ENCODE measurements around the gene RBM20.

Gene RBM20

GRCh38 chr10:110733218-110733952 is 89.2 kb downstream of the RBM20 start:
- H3K27ac ChIP-seq (ENCODE audit: low read length), result no peak overlapping the region
- no peaks in the 10 kb centered on the region for H3K4me1 ChIP-seq (ENCODE audit: control insufficient read depth, low read depth, low read length)
- no peaks in the 10 kb centered on the region for H3K9me3 ChIP-seq (ENCODE audit: control insufficient read depth, low read depth, low read length)
- H3K27me3 ChIP-seq (ENCODE audit: control insufficient read depth, insufficient read depth, low read length), result no peaks in the 10 kb centered on the region
- H3K4me3 ChIP-seq (ENCODE audit: low read length), result no peak overlapping the region
- H3K36me3 ChIP-seq (ENCODE audit: control insufficient read depth, low read depth, low read length), result no peaks in the 10 kb centered on the region
- H3K9ac ChIP-seq (ENCODE audit: low read length), result no peak overlapping the region

DNA sequence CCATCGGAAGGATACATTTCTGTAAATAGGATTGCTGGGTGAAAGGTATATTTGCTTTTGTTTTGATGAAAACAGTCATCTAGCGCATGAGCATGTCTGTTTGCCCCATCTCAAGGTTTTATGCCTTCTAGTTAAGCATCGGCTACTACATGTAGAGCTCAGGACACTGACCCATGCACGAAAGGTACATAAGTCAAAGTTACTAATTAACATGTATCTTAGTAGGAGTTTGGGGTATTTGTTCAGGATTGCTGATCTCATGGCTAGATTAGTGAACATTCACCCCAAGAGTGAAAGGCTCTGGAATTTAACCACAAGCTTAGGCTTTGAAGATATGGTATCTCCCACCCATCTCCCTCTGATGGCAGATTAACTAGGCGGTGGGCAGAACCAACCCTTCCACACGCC is 91.5 kb downstream of the RBM20 start:
- Histone ChIP-seq H3K4me3 (ENCODE audit: low read length) (no peak overlapping the region), H3K27me3 (ENCODE audit: control insufficient read depth, insufficient read depth, low read length) (no peaks in the 10 kb centered on the region), H3K4me1 (ENCODE audit: control insufficient read depth, low read depth, low read length) (no peaks in the 10 kb centered on the region), H3K9ac (ENCODE audit: low read length) (no peak overlapping the region), H3K27ac (ENCODE audit: low read length) (no peak overlapping the region), H3K9me3 (ENCODE audit: control insufficient read depth, low read depth, low read length) (no peaks in the 10 kb centered on the region), H3K36me3 (ENCODE audit: control insufficient read depth, low read depth, low read length) (no peaks in the 10 kb centered on the region)

GRCh38 chr10:110737886-110738634 is 93.9 kb downstream of the RBM20 start:
- Histone ChIP-seq H3K36me3 (ENCODE audit: control insufficient read depth, low read depth, low read length) (no peaks in the 10 kb centered on the region), H3K27ac (ENCODE audit: low read length) (no peak overlapping the region), H3K27me3 (ENCODE audit: control insufficient read depth, insufficient read depth, low read length) (no peaks in the 10 kb centered on the region), H3K9ac (ENCODE audit: low read length) (no peak overlapping the region), H3K4me1 (ENCODE audit: control insufficient read depth, low read depth, low read length) (no peaks in the 10 kb centered on the region), H3K9me3 (ENCODE audit: control insufficient read depth, low read depth, low read length) (no peaks in the 10 kb centered on the region), H3K4me3 (ENCODE audit: low read length) (no peak overlapping the region)

DNA sequence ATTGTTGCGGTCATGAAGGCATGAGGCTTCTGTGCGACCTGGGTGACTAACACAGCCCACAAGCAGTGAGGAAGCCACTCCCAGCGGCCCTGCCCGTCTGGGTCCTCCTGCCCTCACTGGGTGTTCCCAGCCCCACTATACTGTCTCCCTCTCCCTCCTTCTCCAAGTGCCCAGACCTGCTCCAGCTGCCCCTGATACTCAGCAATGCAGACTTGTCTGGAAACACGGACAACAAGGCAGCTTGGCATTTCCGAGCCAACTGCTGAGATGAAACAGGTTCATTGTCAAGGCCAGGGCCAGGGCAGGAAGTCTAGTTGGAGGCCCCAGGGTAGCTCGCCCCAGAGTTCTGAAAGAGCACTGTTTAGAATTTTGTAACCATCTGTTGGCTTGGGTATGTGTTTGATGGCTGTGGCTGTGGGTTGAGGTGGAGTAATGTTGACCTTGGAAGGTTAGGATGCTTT is 95.7 kb downstream of the RBM20 start:
- H3K36me3 ChIP-seq (ENCODE audit: control insufficient read depth, low read depth, low read length), result no peaks in the 10 kb centered on the region
- no peaks in the 10 kb centered on the region for H3K4me1 ChIP-seq (ENCODE audit: control insufficient read depth, low read depth, low read length)
- no peaks in the 10 kb centered on the region for H3K9me3 ChIP-seq (ENCODE audit: control insufficient read depth, low read depth, low read length)
- no peak overlapping the region for H3K27ac ChIP-seq (ENCODE audit: low read length)
- H3K9ac ChIP-seq (ENCODE audit: low read length), result no peak overlapping the region
- no peaks in the 10 kb centered on the region for H3K27me3 ChIP-seq (ENCODE audit: control insufficient read depth, insufficient read depth, low read length)
- no peak overlapping the region for H3K4me3 ChIP-seq (ENCODE audit: low read length)

DNA sequence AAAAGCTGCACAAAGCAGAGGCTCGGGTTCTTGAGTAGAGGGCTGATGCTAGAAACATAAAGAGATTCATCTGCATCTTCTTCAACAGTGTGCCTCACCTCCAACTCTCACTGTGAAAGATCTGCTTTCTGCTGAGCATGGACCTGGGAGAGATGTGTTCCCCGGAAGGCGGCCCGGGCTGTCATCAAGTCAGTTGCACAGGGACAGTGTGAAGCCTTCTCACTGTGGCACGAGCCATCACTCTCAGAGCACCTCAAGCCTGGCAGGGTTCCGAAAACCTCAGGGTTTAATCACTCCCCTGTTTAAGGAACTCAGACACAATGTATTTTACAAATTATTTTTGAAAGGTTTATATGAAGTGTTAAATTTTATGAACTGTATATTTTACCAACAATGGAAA is 98.7 kb downstream of the RBM20 start:
- Histone ChIP-seq H3K9me3 (ENCODE audit: control insufficient read depth, low read depth, low read length) (no peaks in the 10 kb centered on the region), H3K27ac (ENCODE audit: low read length) (no peak overlapping the region), H3K27me3 (ENCODE audit: control insufficient read depth, insufficient read depth, low read length) (no peaks in the 10 kb centered on the region), H3K9ac (ENCODE audit: low read length) (no peak overlapping the region), H3K36me3 (ENCODE audit: control insufficient read depth, low read depth, low read length) (no peaks in the 10 kb centered on the region), H3K4me1 (ENCODE audit: control insufficient read depth, low read depth, low read length) (no peaks in the 10 kb centered on the region), H3K4me3 (ENCODE audit: low read length) (no peak overlapping the region)

DNA sequence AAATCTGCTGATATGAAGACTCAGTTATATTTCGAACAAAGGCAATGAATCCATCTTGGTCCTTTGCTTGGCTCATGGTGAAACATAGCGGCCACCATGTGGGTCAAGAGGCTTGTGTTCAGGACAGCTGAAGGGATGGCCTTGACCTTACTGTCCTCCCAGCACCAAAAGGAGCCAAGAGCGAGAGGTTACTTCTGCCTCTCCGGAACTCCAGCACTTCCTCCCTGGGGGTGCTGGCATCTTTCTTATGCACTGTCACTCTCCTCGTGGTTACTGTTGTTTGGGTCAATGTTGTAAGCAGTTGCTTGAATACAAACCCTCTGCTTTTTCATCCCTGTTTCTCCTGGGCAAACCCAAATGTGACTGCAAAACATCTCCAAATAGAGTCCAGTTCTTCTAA is 100.6 kb downstream of the RBM20 start:
- Histone ChIP-seq H3K27me3 (ENCODE audit: control insufficient read depth, insufficient read depth, low read length) (no peaks in the 10 kb centered on the region), H3K36me3 (ENCODE audit: control insufficient read depth, low read depth, low read length) (no peaks in the 10 kb centered on the region), H3K4me1 (ENCODE audit: control insufficient read depth, low read depth, low read length) (no peaks in the 10 kb centered on the region), H3K9me3 (ENCODE audit: control insufficient read depth, low read depth, low read length) (no peaks in the 10 kb centered on the region), H3K4me3 (ENCODE audit: low read length) (no peak overlapping the region), H3K9ac (ENCODE audit: low read length) (no peak overlapping the region), H3K27ac (ENCODE audit: low read length) (no peak overlapping the region)

DNA sequence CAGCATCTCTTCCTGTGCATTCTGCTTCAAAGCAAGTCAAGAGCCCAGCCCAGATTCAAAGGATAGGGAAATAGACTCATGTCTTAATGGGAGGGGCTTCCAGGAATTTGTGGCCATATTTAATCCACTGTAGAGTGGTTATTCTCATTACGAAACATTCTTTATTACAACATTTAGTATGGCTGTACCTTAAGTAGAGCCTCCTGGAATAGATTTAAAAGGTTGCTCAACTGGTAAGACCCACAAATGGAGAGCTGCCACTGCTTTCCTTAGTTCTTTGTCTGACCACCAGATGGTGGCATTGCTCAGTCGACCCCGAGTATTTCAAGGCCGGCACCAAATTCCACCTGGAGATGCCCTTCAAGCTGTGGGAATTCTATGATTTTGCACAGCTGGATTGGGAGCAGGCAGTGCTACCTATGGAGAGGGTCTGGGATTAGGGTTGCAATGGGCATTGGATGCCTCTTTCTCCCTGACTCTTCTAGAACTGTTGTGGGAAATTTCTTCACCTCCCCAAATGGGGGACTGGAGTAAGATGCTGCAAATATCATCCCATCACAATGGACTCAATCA is 102.2 kb downstream of the RBM20 start:
- H3K27ac ChIP-seq (ENCODE audit: low read length), result no peak overlapping the region
- no peaks in the 10 kb centered on the region for H3K36me3 ChIP-seq (ENCODE audit: control insufficient read depth, low read depth, low read length)

DNA sequence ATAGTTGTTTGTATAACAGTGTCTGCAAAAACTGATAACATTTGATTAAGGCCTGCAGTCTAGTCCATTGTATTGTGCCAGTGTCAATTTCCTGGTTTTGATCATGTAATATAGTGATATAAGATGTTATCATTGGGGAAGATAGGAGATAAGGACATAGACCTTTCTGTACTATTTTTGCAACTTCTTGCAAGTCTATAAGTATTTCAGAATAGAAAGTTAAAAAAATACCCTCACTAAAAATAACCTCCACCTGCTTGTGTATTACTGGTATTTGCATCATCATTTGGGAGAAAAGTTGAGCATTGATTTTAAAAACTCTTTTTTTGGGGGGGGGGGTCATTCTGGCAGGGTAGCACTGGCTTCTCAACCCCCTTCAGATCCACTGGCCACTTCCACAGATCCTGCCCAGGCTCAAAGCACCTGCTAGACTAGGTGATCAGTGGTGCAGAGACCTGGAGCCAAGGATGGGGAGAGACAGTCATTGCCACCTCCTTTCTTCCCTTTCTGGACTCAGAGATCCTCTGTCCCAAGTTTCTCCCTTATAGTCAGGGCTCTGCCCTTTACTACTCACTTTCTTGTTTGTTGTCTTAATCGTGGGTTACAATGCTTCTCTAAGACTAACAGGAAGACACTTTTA is 103.0 kb downstream of the RBM20 start:
- no peaks in the 10 kb centered on the region for H3K4me1 ChIP-seq (ENCODE audit: control insufficient read depth, low read depth, low read length)
- no peaks in the 10 kb centered on the region for H3K36me3 ChIP-seq (ENCODE audit: control insufficient read depth, low read depth, low read length)
- H3K9me3 ChIP-seq (ENCODE audit: control insufficient read depth, low read depth, low read length), result no peaks in the 10 kb centered on the region
- no peaks in the 10 kb centered on the region for H3K27me3 ChIP-seq (ENCODE audit: control insufficient read depth, insufficient read depth, low read length)
- H3K27ac ChIP-seq (ENCODE audit: low read length), result no peak overlapping the region
- no peak overlapping the region for H3K4me3 ChIP-seq (ENCODE audit: low read length)
- H3K9ac ChIP-seq (ENCODE audit: low read length), result no peak overlapping the region

More for the DNA sequence above, 102.2 kb downstream of the RBM20 start:
- no peak overlapping the region for H3K4me3 ChIP-seq (ENCODE audit: low read length)
- no peaks in the 10 kb centered on the region for H3K9me3 ChIP-seq (ENCODE audit: control insufficient read depth, low read depth, low read length)
- no peaks in the 10 kb centered on the region for H3K4me1 ChIP-seq (ENCODE audit: control insufficient read depth, low read depth, low read length)
- H3K9ac ChIP-seq (ENCODE audit: low read length), result no peak overlapping the region
- no peaks in the 10 kb centered on the region for H3K27me3 ChIP-seq (ENCODE audit: control insufficient read depth, insufficient read depth, low read length)

DNA sequence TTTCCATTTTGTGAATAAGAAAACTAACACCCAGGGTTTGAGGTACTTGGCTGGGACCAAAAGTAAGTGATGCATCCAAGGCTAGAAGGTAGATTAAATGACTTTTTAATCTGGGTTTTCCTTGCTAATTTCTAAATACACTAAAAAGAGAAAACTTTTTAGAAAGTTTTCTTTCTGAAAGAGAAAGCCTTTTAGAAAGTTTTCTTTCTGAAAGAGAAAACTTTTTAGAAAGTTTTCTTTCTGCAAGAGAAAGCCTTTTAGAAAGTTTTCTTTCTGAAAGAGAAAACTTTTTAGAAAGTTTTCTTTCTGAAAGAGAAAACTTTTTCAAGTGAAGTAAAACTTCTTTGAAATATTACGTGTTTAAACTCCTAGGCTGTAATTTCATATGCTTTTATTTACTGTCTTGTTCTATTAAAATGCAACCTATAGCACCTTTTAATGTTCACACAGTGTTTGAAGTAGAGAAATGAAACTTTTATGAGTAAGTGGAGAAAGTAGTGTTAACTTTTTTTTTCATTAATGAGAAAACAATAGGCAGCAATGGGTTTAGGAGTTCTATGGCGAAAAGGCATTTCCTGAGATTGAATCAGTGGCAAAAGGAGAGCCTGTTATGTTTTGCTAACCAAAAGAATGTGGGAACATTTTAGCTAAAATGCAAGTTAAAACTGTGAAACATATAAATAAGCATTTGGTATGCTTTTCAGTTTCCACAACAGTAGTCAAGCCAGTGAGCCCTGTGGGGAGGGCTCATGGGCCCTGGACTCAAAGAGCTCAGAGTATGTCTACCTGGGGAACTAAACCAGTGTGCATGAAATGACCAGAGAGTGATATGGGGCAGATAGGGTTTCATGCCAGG is 103.7 kb downstream of the RBM20 start:
- no peaks in the 10 kb centered on the region for H3K9me3 ChIP-seq (ENCODE audit: control insufficient read depth, low read depth, low read length)
- no peaks in the 10 kb centered on the region for H3K4me1 ChIP-seq (ENCODE audit: control insufficient read depth, low read depth, low read length)
- no peak overlapping the region for H3K9ac ChIP-seq (ENCODE audit: low read length)
- no peak overlapping the region for H3K4me3 ChIP-seq (ENCODE audit: low read length)
- H3K27me3 ChIP-seq (ENCODE audit: control insufficient read depth, insufficient read depth, low read length), result no peaks in the 10 kb centered on the region
- H3K27ac ChIP-seq (ENCODE audit: low read length), result no peak overlapping the region
- no peaks in the 10 kb centered on the region for H3K36me3 ChIP-seq (ENCODE audit: control insufficient read depth, low read depth, low read length)

GRCh38 chr10:110748970-110749369 is 104.8 kb downstream of the RBM20 start:
- Histone ChIP-seq H3K27me3 (ENCODE audit: control insufficient read depth, insufficient read depth, low read length) (no peaks in the 10 kb centered on the region), H3K4me3 (ENCODE audit: low read length) (no peak overlapping the region), H3K36me3 (ENCODE audit: control insufficient read depth, low read depth, low read length) (no peaks in the 10 kb centered on the region), H3K9ac (ENCODE audit: low read length) (no peak overlapping the region), H3K27ac (ENCODE audit: low read length) (no peak overlapping the region), H3K9me3 (ENCODE audit: control insufficient read depth, low read depth, low read length) (no peaks in the 10 kb centered on the region), H3K4me1 (ENCODE audit: control insufficient read depth, low read depth, low read length) (no peaks in the 10 kb centered on the region)

GRCh38 chr10:110750931-110751330 is 106.8 kb downstream of the RBM20 start:
- Histone ChIP-seq H3K27ac (ENCODE audit: low read length) (no peak overlapping the region), H3K4me3 (ENCODE audit: low read length) (no peak overlapping the region), H3K36me3 (ENCODE audit: control insufficient read depth, low read depth, low read length) (no peaks in the 10 kb centered on the region), H3K27me3 (ENCODE audit: control insufficient read depth, insufficient read depth, low read length) (no peaks in the 10 kb centered on the region), H3K4me1 (ENCODE audit: control insufficient read depth, low read depth, low read length) (no peaks in the 10 kb centered on the region), H3K9ac (ENCODE audit: low read length) (no peak overlapping the region), H3K9me3 (ENCODE audit: control insufficient read depth, low read depth, low read length) (no peaks in the 10 kb centered on the region)

Data from iPS-18a (cell line).